CD4-positive, alpha-beta T cell (primary cell): ENCODE data around the gene CLN3. TPM values are rescaled to one million over a fixed set of nuclear protein-coding genes. Genes with fewer than 3 reads are reported as not detected.
A peak's percentile ranks its signal among the peaks of the same experiment; 100 is the strongest.
"Not testable (repeated sequence)": the region's sequence is repeated elsewhere in the genome, so short reads cannot be mapped to it uniquely, and the experiment has no call there.

Source experiments
- ATAC-seq: fragments of 200-7000 bp; cut with Tn5 transposase; one replicate; pipeline ENCODE4 v1.10.0; 2022; ENCODE audit warnings: mild to moderate bottlenecking; ENCODE audit not compliant: poor library complexity
- CTCF ChIA-PET: fragments of 350-600 bp; sonication (Branson Sonifier 250); formaldehyde crosslinking; loops from one replicate; lab custom pipeline; 2021; ENCODE audit warnings: antibody characterized with exemption, inconsistent platforms; lab: Charles Lee
- POLR2A ChIA-PET: fragments of 350-600 bp; sonication (Branson Sonifier 250); formaldehyde crosslinking; loops from one replicate; lab custom pipeline; 2021; ENCODE audit warnings: antibody characterized with exemption, inconsistent platforms; lab: Charles Lee
- DNase-seq, 14 experiments: peaks; one replicate each; pipeline ENCODE4 v3.0.0-alpha.2; 2013 to 2020; ENCODE audit warnings: mixed read lengths in 2 of 14
- H3K27ac ChIP-seq, 2 donors: one replicate each; pipeline versions ENCODE4 v1.5.1 to v1.7.0; 2013; ENCODE audit warnings: low read length in 2 of 2, low read depth in 1 of 2, mild to moderate bottlenecking in 1 of 2
- H3K27me3 ChIP-seq, 2 experiments: 1 replicate in 1 of 2; 2 replicates in 1 of 2; pipeline versions ENCODE4 v1.6.1 to v1.7.0; 2013; ENCODE audit warnings: low read length in 2 of 2, control low read depth in 1 of 2, mild to moderate bottlenecking in 1 of 2, moderate library complexity in 1 of 2; ENCODE audit not compliant: insufficient read depth in 2 of 2, control insufficient read depth in 1 of 2
- H3K36me3 ChIP-seq: one replicate; pipeline ENCODE4 v1.6.1; 2013; ENCODE audit warnings: low read length, control low read depth; ENCODE audit not compliant: insufficient read depth
- H3K4me1 ChIP-seq: one replicate; pipeline ENCODE4 v1.6.1; 2013; ENCODE audit warnings: low read length, control low read depth; ENCODE audit not compliant: insufficient read depth
- H3K4me3 ChIP-seq: one replicate; pipeline ENCODE4 v1.5.1; 2013; ENCODE audit warnings: mild to moderate bottlenecking, low read length, moderate library complexity
- H3K9me3 ChIP-seq, 2 experiments: 1 replicate in 1 of 2; 2 replicates in 1 of 2; pipeline versions ENCODE4 v1.6.1 to v1.7.0; 2013; ENCODE audit warnings: low read length in 2 of 2, mild to moderate bottlenecking in 2 of 2, control low read depth in 1 of 2, moderate library complexity in 1 of 2; ENCODE audit not compliant: control insufficient read depth in 1 of 2, insufficient read depth in 1 of 2
- H3K27ac Mint-ChIP-seq: one replicate; pipeline ENCODE4 v1.8.0; 2020; ENCODE audit warnings: mixed read lengths
- H3K27me3 Mint-ChIP-seq: one replicate; pipeline ENCODE4 v1.8.0; 2021; ENCODE audit warnings: mixed read lengths
- H3K36me3 Mint-ChIP-seq: one replicate; pipeline ENCODE4 v1.8.0; 2021; ENCODE audit warnings: low read depth, mixed read lengths
- H3K4me1 Mint-ChIP-seq: one replicate; pipeline ENCODE4 v1.8.0; 2021; ENCODE audit warnings: low read depth, mixed read lengths
- H3K4me3 Mint-ChIP-seq: one replicate; pipeline ENCODE4 v1.8.0; 2020; ENCODE audit warnings: mild to moderate bottlenecking, mixed read lengths
- H3K9me3 Mint-ChIP-seq: one replicate; pipeline ENCODE4 v1.8.0; 2020; ENCODE audit warnings: mixed read lengths
- CTCF ChIP-seq: fragments of 200-600 bp; IDR thresholded peaks from one replicate; pipeline ENCODE4 v1.8.0; 2022; ENCODE audit warnings: antibody characterized with exemption, mild to moderate bottlenecking
- intact Hi-C, 2 experiments: fragments of 100-400 bp; cut with DNase I in 1 of 2; cut with micrococcal nuclease in 1 of 2; formaldehyde crosslinking; loops; one replicate each; pipeline versions ENCODE4 v1.15.1 to v1.9.0; 2023 to 2025; cut with DNase I, micrococcal nuclease
- total RNA-seq, 174 experiments: library from RNA in 2 of 174; stranded (reverse) in 2 of 174; gene quantifications; one replicate each; pipeline ENCODE4 v1.2.3 and lab custom pipeline; 2021 to 2026

CLN3 gene
- total RNA-seq, 2 experiments from 2014 or later, result 42.7 to 46.3 TPM

- POLR2A ChIA-PET, result interaction anchor here (2.1 kb wide), 1 partner anchor 8 kb away, joined by 14 read pairs; the partner anchor contains the start of gene APOBR
- H3K9me3 Mint-ChIP-seq, result no peaks in the 10 kb centered on the region
- CTCF ChIA-PET, result no interaction called here
Measured at GRCh38 chr16:28502290-28502689, 10.4 kb upstream of the CLN3 start.

GRCh38 chr16:28501258-28502232 lies 9.7 kb upstream of the CLN3 start:
- ATAC-seq (no peak), DNase-seq (no peak)
- peaks cover 8% of the 10 kb centered on the region for H3K4me1 Mint-ChIP-seq
- CTCF ChIA-PET, result no interaction called here
- H3K36me3 ChIP-seq, result peaks cover 15% of the 10 kb centered on the region
- intact Hi-C loops, result no loop called here
- H3K9me3 ChIP-seq, result peaks cover 0 to 2% of the 10 kb centered on the region in 2 experiments
- H3K27ac Mint-ChIP-seq, result no peak overlapping the region
- H3K4me1 ChIP-seq, result peaks cover 13% of the 10 kb centered on the region
- no peak overlapping the region for H3K27ac ChIP-seq
- no peaks in the 10 kb centered on the region for H3K9me3 Mint-ChIP-seq
- POLR2A ChIA-PET, result no interaction called here
- H3K4me3 Mint-ChIP-seq, result no peak overlapping the region
- H3K27me3 Mint-ChIP-seq, result no peaks in the 10 kb centered on the region
- TF ChIP-seq CTCF, result no peak
- H3K36me3 Mint-ChIP-seq, result peaks cover 7% of the 10 kb centered on the region
- no peaks in the 10 kb centered on the region for H3K27me3 ChIP-seq
- H3K4me3 ChIP-seq, result no peak overlapping the region

More at GRCh38 chr16:28502290-28502689, 10.4 kb upstream of the CLN3 start:
- Mint-ChIP-seq H3K27ac (no peak overlapping the region), H3K4me3 (no peak overlapping the region), H3K27me3 (no peaks in the 10 kb centered on the region), H3K36me3 (peaks cover 1% of the 10 kb centered on the region), H3K4me1 (peaks cover under 1% of the 10 kb centered on the region)
- no peak overlapping the region for H3K4me3 ChIP-seq
- peaks cover 12% of the 10 kb centered on the region for H3K36me3 ChIP-seq
- ATAC-seq (no peak), DNase-seq (no peak)
- H3K27me3 ChIP-seq, result no peaks in the 10 kb centered on the region
- intact Hi-C loops, result no loop called here
- no peaks in the 10 kb centered on the region for H3K9me3 ChIP-seq
- no peak overlapping the region for H3K27ac ChIP-seq
- H3K4me1 ChIP-seq, result peaks cover 10% of the 10 kb centered on the region
- TF ChIP-seq CTCF, result no peak

- not testable (repeated sequence) for H3K27ac ChIP-seq
Measured at GRCh38 chr16:28500476-28501180, 8.8 kb upstream of the CLN3 start.

More at GRCh38 chr16:28500476-28501180, 8.8 kb upstream of the CLN3 start:
- intact Hi-C loops, ATAC-seq, H3K27me3 ChIP-seq, H3K9me3 Mint-ChIP-seq, H3K4me3 ChIP-seq, DNase-seq, CTCF ChIA-PET, H3K9me3 ChIP-seq, H3K4me3 Mint-ChIP-seq, H3K27me3 Mint-ChIP-seq, H3K36me3 Mint-ChIP-seq: not testable (repeated sequence)
- H3K36me3 ChIP-seq, result peaks cover 15% of the 10 kb centered on the region
- POLR2A ChIA-PET, result interaction anchor here (2.6 kb wide), 1 partner anchor 34 kb away, joined by 6 read pairs; no protein-coding TSS in a partner anchor
- Mint-ChIP-seq H3K27ac (peak overlapping the region; percentile 63), H3K4me1 (peaks cover 17% of the 10 kb centered on the region)
- H3K4me1 ChIP-seq, result peaks cover 22% of the 10 kb centered on the region
